HepG2 (cell line): ENCODE data around the gene STK11. TPM values are rescaled to one million over a fixed set of nuclear protein-coding genes. Genes with fewer than 3 reads are reported as not detected.

ENCODE experiments used
- ARNT2 ChIP-seq: sonication (generic); formaldehyde crosslinking; IDR thresholded peaks from 2 replicates; pipeline ENCODE4 v1.8.0; 2022; ENCODE audit warnings: mild to moderate bottlenecking, low read depth, missing genetic modification reagents, moderate library complexity
- MED13 ChIP-seq: sonication (generic); formaldehyde crosslinking; IDR thresholded peaks from 2 replicates; pipeline ENCODE4 v1.5.0; 2020; ENCODE audit warnings: missing genetic modification reagents
- PLRG1 ChIP-seq: fragments of 450-650 bp; conservative IDR thresholded peaks from 2 replicates; pipeline ENCODE4 v1.6.1; 2016
- RFXANK ChIP-seq: IDR thresholded peaks from 2 replicates; pipeline ENCODE4 v1.6.1; 2016
- SALL1 ChIP-seq: sonication (generic); formaldehyde crosslinking; IDR thresholded peaks from 2 replicates; pipeline ENCODE4 v1.8.0; 2022; ENCODE audit warnings: mild to moderate bottlenecking, missing genetic modification reagents
- SCMH1 ChIP-seq: sonication (generic); formaldehyde crosslinking; IDR thresholded peaks from 2 replicates; pipeline ENCODE4 v1.9.0; 2021; ENCODE audit warnings: missing genetic modification reagents, mild to moderate bottlenecking, borderline replicate concordance
- SKI ChIP-seq: fragments of 450-650 bp; IDR thresholded peaks from one replicate; pipeline ENCODE4 v1.6.1; 2018; ENCODE audit warnings: mild to moderate bottlenecking; ENCODE audit not compliant: partially characterized antibody
- SRSF9 ChIP-seq: fragments of 200-400 bp; formaldehyde crosslinking; IDR thresholded peaks from 2 replicates; pipeline ENCODE4 v1.6.1; 2018; ENCODE audit warnings: borderline replicate concordance, mild to moderate bottlenecking, low read depth, low read length; ENCODE audit not compliant: insufficient read depth, poor library complexity, severe bottlenecking
- TP53 ChIP-seq: sonication (generic); formaldehyde crosslinking; conservative IDR thresholded peaks from 2 replicates; pipeline ENCODE4 v1.4.0; 2020; ENCODE audit warnings: missing genetic modification reagents
- ZNF101 ChIP-seq: sonication (generic); formaldehyde crosslinking; IDR thresholded peaks from 2 replicates; pipeline ENCODE4 v1.4.0; 2020; ENCODE audit warnings: mild to moderate bottlenecking, low read depth, missing genetic modification reagents, borderline replicate concordance
- ZNF333 ChIP-seq: sonication (generic); formaldehyde crosslinking; IDR thresholded peaks from 2 replicates; pipeline ENCODE4 v1.4.0; 2020; ENCODE audit warnings: mild to moderate bottlenecking, missing genetic modification reagents, borderline replicate concordance
- ZNF337 ChIP-seq: sonication (generic); formaldehyde crosslinking; IDR thresholded peaks from 2 replicates; pipeline ENCODE4 v1.5.1; 2020; ENCODE audit warnings: missing genetic modification reagents, low read depth, mild to moderate bottlenecking, borderline replicate concordance
- ZNF615 ChIP-seq: sonication (generic); formaldehyde crosslinking; IDR thresholded peaks from 2 replicates; pipeline ENCODE4 v1.5.0; 2020; ENCODE audit warnings: mild to moderate bottlenecking, missing genetic modification reagents, borderline replicate concordance
- polyA plus RNA-seq, 8 experiments: library from polyadenylated mRNA; depleted of rRNA in 3 of 8; stranded (reverse) in 7 of 8; unstranded in 1 of 8; fragments of >200 nt; fragmentation: Illumina TruSeq in 4 of 8; extraction: Trizol in 4 of 8; gene quantifications; 2 replicates each; pipeline versions ENCODE4 v1.2.1 to v1.2.3, GENCODE V29; 2011 to 2016; ENCODE audit warnings: low read depth in 4 of 8, missing spikeins in 1 of 8, mixed read lengths in 1 of 8; ENCODE audit not compliant: insufficient read depth in 1 of 8
- total RNA-seq, 5 experiments: library from RNA; depleted of rRNA; stranded (reverse); fragments of >200 nt; fragmentation: Illumina TruSeq; extraction: Trizol; gene quantifications; 2 replicates each; pipeline ENCODE4 v1.2.3, GENCODE V29; 2016; ENCODE audit warnings: low read depth in 1 of 5
- TF ChIP-seq, protein P1 (sequence below): sonication (generic); formaldehyde crosslinking; IDR thresholded peaks from 2 replicates; pipeline ENCODE4 v1.5.0; 2020; ENCODE audit warnings: mild to moderate bottlenecking, missing genetic modification reagents, borderline replicate concordance
- TF ChIP-seq, protein P2 (sequence below): sonication (generic); formaldehyde crosslinking; IDR thresholded peaks from 2 replicates; pipeline ENCODE4 v1.4.0; 2020; ENCODE audit warnings: missing genetic modification reagents
- TF ChIP-seq, protein P3 (sequence below): sonication (generic); formaldehyde crosslinking; IDR thresholded peaks from 2 replicates; pipeline ENCODE4 v1.9.0; 2021; ENCODE audit warnings: mild to moderate bottlenecking, missing genetic modification reagents
- TF ChIP-seq, protein P4 (sequence below): sonication (generic); formaldehyde crosslinking; IDR thresholded peaks from 2 replicates; pipeline ENCODE4 v1.8.0; 2023; ENCODE audit warnings: mild to moderate bottlenecking, missing genetic modification reagents

The STK11 gene
- total and polyA plus RNA-seq, 2 of the 13 experiments (the other 11 are each of a cell fraction or from before 2014, with no cell fraction given): 27.5 to 43.6 TPM

DNA sequence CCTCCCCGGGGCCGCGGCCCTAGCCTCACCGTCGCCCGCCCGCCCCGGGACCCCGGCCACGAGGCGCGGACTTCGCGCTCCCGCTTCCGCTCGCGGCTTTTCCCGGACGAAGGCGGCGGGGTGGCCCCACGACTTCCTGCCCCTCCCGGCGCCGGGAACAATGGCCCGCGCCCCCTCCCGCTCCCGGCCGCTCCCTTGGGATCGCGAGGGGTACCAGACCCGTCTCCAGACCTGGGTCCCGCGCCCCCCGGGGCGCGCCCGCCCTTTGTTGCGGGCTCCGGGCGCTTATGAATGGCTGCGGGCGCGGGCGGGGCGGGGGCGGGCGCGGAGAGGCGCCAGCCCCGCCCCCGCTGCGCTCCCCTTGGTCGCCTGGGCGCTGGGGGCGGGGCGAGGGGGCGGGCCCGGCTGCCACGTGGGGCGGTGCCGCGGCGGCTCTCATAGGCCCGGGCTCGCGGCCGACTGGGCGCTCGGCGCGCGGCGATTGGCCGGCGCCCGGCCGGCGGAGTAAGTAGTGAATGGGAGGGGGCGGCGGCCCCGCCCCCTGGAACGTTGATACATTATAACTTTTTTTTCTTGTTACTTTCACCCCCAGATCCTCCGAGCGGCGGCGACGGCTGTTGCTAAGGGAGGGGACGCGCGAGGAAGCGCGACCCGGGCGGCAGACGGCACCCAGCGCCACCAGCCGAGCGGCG is 43.9 kb downstream of the STK11 start (continued):
- TF ChIP-seq, protein P1, sequence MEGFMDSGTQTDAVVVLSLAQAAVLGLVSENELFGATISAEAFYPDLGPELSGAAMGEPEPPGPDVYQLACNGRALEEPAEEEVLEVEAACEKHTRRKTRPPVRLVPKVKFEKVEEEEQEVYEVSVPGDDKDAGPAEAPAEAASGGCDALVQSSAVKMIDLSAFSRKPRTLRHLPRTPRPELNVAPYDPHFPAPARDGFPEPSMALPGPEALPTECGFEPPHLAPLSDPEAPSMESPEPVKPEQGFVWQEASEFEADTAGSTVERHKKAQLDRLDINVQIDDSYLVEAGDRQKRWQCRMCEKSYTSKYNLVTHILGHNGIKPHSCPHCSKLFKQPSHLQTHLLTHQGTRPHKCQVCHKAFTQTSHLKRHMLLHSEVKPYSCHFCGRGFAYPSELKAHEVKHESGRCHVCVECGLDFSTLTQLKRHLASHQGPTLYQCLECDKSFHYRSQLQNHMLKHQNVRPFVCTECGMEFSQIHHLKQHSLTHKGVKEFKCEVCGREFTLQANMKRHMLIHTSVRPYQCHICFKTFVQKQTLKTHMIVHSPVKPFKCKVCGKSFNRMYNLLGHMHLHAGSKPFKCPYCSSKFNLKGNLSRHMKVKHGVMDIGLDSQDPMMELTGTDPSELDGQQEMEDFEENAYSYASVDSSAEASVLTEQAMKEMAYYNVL (CRISPR knock-in tag): no peak; the same call in 1 of the 2 replicates
- TF ChIP-seq TP53 (CRISPR knock-in tag): no peak
- TF ChIP-seq, protein P2, sequence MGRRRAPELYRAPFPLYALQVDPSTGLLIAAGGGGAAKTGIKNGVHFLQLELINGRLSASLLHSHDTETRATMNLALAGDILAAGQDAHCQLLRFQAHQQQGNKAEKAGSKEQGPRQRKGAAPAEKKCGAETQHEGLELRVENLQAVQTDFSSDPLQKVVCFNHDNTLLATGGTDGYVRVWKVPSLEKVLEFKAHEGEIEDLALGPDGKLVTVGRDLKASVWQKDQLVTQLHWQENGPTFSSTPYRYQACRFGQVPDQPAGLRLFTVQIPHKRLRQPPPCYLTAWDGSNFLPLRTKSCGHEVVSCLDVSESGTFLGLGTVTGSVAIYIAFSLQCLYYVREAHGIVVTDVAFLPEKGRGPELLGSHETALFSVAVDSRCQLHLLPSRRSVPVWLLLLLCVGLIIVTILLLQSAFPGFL (CRISPR knock-in tag): no peak
- TF ChIP-seq PLRG1: no peak
- no peak for TF ChIP-seq SRSF9
- no peak for TF ChIP-seq SKI
- TF ChIP-seq SALL1 (CRISPR knock-in tag): 0 out of 2 replicates have a peak, but pooled peaks have one; percentile 35
- TF ChIP-seq, protein P3, sequence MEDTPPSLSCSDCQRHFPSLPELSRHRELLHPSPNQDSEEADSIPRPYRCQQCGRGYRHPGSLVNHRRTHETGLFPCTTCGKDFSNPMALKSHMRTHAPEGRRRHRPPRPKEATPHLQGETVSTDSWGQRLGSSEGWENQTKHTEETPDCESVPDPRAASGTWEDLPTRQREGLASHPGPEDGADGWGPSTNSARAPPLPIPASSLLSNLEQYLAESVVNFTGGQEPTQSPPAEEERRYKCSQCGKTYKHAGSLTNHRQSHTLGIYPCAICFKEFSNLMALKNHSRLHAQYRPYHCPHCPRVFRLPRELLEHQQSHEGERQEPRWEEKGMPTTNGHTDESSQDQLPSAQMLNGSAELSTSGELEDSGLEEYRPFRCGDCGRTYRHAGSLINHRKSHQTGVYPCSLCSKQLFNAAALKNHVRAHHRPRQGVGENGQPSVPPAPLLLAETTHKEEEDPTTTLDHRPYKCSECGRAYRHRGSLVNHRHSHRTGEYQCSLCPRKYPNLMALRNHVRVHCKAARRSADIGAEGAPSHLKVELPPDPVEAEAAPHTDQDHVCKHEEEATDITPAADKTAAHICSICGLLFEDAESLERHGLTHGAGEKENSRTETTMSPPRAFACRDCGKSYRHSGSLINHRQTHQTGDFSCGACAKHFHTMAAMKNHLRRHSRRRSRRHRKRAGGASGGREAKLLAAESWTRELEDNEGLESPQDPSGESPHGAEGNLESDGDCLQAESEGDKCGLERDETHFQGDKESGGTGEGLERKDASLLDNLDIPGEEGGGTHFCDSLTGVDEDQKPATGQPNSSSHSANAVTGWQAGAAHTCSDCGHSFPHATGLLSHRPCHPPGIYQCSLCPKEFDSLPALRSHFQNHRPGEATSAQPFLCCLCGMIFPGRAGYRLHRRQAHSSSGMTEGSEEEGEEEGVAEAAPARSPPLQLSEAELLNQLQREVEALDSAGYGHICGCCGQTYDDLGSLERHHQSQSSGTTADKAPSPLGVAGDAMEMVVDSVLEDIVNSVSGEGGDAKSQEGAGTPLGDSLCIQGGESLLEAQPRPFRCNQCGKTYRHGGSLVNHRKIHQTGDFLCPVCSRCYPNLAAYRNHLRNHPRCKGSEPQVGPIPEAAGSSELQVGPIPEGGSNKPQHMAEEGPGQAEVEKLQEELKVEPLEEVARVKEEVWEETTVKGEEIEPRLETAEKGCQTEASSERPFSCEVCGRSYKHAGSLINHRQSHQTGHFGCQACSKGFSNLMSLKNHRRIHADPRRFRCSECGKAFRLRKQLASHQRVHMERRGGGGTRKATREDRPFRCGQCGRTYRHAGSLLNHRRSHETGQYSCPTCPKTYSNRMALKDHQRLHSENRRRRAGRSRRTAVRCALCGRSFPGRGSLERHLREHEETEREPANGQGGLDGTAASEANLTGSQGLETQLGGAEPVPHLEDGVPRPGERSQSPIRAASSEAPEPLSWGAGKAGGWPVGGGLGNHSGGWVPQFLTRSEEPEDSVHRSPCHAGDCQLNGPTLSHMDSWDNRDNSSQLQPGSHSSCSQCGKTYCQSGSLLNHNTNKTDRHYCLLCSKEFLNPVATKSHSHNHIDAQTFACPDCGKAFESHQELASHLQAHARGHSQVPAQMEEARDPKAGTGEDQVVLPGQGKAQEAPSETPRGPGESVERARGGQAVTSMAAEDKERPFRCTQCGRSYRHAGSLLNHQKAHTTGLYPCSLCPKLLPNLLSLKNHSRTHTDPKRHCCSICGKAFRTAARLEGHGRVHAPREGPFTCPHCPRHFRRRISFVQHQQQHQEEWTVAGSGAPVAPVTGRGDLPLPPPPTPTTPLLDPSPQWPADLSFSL: no peak
- no peak for TF ChIP-seq ZNF101 (CRISPR knock-in tag)
- no peak for TF ChIP-seq ZNF337 (CRISPR knock-in tag)
- no peak for TF ChIP-seq ZNF615 (CRISPR knock-in tag)
- peak; percentile 81 for TF ChIP-seq ARNT2 (CRISPR knock-in tag)
- TF ChIP-seq RFXANK: no peak; the same call in 1 of the 2 replicates
- TF ChIP-seq, protein P4, sequence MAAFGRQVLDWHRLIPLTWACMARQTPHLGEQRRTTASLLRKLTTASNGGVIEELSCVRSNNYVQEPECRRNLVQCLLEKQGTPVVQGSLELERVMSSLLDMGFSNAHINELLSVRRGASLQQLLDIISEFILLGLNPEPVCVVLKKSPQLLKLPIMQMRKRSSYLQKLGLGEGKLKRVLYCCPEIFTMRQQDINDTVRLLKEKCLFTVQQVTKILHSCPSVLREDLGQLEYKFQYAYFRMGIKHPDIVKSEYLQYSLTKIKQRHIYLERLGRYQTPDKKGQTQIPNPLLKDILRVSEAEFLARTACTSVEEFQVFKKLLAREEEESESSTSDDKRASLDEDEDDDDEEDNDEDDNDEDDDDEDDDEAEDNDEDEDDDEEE: no peak
- TF ChIP-seq ZNF333 (CRISPR knock-in tag): no peak
- TF ChIP-seq MED13 (CRISPR knock-in tag): peak; percentile 21; the same call in 1 of the 2 replicates
- TF ChIP-seq SCMH1 (CRISPR knock-in tag): no peak
